Mesothelial cell of epicardium (in vitro differentiated cells): Measurements from ENCODE around the gene SPTY2D1. TPM values are rescaled to one million over a fixed set of nuclear protein-coding genes. Genes with fewer than 3 reads are reported as not detected.
A peak's percentile ranks its signal among the peaks of the same experiment; 100 is the strongest.
"Not testable (repeated sequence)": the region's sequence is repeated elsewhere in the genome, so short reads cannot be mapped to it uniquely, and the experiment has no call there.

Experiments used
- DNase-seq, 2 experiments: peaks; one replicate each; pipeline ENCODE4 v3.0.0; 2021; ENCODE audit warnings: low spot score in 2 of 2; ENCODE audit not compliant: unreplicated experiment in 2 of 2
- H3K27ac Mint-ChIP-seq: 2 replicates; pipeline ENCODE4 v1.8.0; 2021; ENCODE audit warnings: mixed read lengths
- H3K27me3 Mint-ChIP-seq: 2 replicates; pipeline ENCODE4 v1.8.0; 2021; ENCODE audit warnings: low read depth, mixed read lengths
- H3K36me3 Mint-ChIP-seq: 2 replicates; pipeline ENCODE4 v1.8.0; 2021; ENCODE audit warnings: mixed read lengths
- H3K4me1 Mint-ChIP-seq: 2 replicates; pipeline ENCODE4 v1.8.0; 2021; ENCODE audit warnings: mixed read lengths
- H3K4me3 Mint-ChIP-seq: 2 replicates; pipeline ENCODE4 v1.8.0; 2021; ENCODE audit warnings: mild to moderate bottlenecking, moderate library complexity, mixed read lengths
- H3K9me3 Mint-ChIP-seq: 2 replicates; pipeline ENCODE4 v1.8.0; 2021; ENCODE audit warnings: mixed read lengths
- total RNA-seq: library from RNA; stranded (reverse); gene quantifications from 3 replicates; pipeline ENCODE4 v1.2.1, GENCODE V29; 2021
- TF ChIP-seq, protein P1 (sequence below): fragments of 200-600 bp; sonication (generic); IDR thresholded peaks from one replicate; pipeline ENCODE4 v1.5.0; 2021; ENCODE audit warnings: antibody characterized with exemption; ENCODE audit not compliant: unreplicated experiment

Gene SPTY2D1
- total RNA-seq, 1 donor from 2014 or later, result 23.0 TPM

DNA sequence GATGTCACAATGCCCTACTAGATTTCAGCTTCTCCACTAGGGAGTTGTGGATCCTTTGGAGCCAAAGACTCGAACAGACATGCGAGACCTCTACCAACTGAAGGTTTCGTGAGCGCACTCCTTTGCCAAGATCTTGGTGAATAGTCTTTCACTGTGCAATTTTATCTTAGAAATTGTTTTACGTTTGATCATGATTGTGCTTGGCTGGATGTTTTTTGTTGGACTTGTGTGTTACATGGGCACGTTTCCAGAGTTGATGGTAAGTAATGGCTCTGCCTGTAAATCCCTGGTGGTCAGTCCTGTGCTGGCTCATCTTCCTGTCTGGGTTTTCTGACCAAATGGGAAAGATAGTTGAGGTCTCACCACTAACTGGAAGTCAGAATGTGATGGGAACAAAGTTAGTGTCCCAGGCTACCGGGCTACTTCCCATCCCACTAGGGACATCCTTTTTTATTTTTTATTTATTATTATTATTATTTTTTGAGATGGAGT is 34.4 kb downstream of the SPTY2D1 start, which contains the start of gene MISFA:
TSS of gene MISFA (plus strand) at position 51 of the 492 bp plus-strand sequence. CDS start at position 191, 140 bp downstream.
- no peak for DNase-seq
- Mint-ChIP-seq H3K36me3 (peaks cover 13% of the 10 kb centered on the region), H3K4me1 (no peaks in the 10 kb centered on the region), H3K27ac (no peak within 1 kb of the TSS), H3K4me3 (no peak within 1 kb of the TSS), H3K27me3 (no peaks in the 10 kb centered on the region), H3K9me3 (no peaks in the 10 kb centered on the region)
- TF ChIP-seq, protein P1, sequence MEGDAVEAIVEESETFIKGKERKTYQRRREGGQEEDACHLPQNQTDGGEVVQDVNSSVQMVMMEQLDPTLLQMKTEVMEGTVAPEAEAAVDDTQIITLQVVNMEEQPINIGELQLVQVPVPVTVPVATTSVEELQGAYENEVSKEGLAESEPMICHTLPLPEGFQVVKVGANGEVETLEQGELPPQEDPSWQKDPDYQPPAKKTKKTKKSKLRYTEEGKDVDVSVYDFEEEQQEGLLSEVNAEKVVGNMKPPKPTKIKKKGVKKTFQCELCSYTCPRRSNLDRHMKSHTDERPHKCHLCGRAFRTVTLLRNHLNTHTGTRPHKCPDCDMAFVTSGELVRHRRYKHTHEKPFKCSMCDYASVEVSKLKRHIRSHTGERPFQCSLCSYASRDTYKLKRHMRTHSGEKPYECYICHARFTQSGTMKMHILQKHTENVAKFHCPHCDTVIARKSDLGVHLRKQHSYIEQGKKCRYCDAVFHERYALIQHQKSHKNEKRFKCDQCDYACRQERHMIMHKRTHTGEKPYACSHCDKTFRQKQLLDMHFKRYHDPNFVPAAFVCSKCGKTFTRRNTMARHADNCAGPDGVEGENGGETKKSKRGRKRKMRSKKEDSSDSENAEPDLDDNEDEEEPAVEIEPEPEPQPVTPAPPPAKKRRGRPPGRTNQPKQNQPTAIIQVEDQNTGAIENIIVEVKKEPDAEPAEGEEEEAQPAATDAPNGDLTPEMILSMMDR, result no peak

DNA sequence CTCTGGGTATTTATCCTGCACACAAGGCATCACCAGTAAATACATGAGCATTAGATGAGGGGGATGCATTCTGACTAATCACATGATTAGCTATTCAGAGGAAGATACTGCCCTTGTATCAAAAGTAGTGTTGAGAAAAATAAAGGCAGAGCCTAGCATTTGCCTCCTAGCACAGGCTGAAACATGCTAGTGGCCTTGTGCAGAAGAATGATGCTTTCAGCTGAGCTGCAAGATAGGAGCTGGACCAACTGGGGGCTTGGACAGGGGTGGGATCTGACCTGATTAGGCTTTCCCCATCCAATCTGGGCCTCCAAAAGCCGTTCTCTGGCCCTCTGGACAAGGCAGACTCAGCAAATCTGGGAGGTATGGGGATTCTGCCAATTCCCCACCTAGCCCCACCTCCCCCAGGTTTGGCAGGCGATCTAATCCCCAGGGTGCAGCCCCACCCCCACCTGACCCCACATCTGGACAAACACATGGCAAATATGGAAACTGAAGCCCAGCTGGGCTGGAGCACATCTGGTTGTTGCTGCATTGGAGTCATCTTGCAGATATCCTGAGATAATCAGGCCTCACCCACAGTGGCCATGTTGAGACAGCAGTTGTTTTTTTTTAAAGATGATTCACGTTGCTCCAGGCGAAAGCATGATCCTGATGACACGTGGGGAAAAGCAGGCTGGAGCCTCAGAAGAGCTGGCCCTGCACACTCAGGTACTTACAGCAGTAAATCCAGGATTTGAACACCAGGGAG is 39.0 kb downstream of the SPTY2D1 start:
- Mint-ChIP-seq H3K27me3 (no peaks in the 10 kb centered on the region), H3K9me3 (no peaks in the 10 kb centered on the region), H3K27ac (no peak overlapping the region), H3K4me3 (no peak overlapping the region), H3K4me1 (peaks cover 10% of the 10 kb centered on the region), H3K36me3 (peaks cover 15% of the 10 kb centered on the region)
- TF ChIP-seq, protein P1, result no peak
- no peak for DNase-seq

DNA sequence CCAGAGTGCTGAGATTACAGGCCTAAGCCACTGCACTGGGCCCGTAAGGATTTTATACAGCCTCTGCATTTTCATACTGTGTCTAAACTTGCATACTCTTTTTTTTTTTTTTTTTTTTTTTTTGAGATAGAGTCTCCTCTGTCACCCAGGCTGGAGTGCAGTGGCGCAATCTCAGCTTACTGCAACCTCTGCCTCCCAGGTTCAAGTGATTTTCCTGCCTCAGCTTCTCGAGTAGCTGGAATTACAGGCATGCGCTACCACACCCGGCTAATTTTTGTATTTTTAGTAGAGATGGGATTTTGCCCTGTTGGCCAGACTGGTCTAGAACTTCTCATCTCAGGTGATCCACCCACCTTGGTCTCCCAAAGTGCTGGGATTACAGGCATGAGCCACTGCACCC is 40.1 kb downstream of the SPTY2D1 start:
- not testable (repeated sequence) for H3K9me3 Mint-ChIP-seq, H3K4me3 Mint-ChIP-seq, H3K27ac Mint-ChIP-seq, H3K27me3 Mint-ChIP-seq, DNase-seq, H3K4me1 Mint-ChIP-seq
- H3K36me3 Mint-ChIP-seq, result peaks cover 15% of the 10 kb centered on the region

DNA sequence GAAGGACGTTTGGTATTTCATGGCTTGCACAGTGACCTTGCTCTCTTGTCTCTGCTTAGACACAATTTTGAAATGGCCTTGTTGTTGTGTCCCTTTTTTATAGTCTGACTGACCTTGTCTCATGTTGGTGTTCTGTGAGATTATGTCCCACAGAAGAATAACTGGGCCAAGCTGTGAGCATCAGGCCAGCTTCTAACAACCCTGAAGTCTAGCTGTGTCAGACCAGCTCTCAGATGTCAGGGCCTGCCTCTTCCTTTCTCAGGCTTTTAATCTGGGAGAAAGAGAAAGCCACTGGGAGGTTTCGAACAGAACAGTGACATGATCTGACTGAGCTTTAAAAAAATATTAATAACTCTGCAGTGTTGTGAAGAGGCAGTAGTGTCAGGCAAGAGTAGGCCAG is 43.6 kb downstream of the SPTY2D1 start:
- Mint-ChIP-seq H3K27me3 (no peaks in the 10 kb centered on the region), H3K4me3 (no peak overlapping the region)

GRCh38 chr11:18588297-18589252 is 45.6 kb downstream of the SPTY2D1 start, which contains the start of gene UEVLD:
TSS of gene UEVLD (minus strand) at chr11:18588734. CDS start at chr11:18588654, 80 bp downstream.
- Mint-ChIP-seq H3K36me3 (no peaks in the 10 kb centered on the region), H3K27me3 (no peaks in the 10 kb centered on the region), H3K4me1 (peaks cover 10% of the 10 kb centered on the region), H3K9me3 (no peaks in the 10 kb centered on the region), H3K4me3 (no peak within 1 kb of the TSS), H3K27ac (no peak within 1 kb of the TSS)
- DNase-seq, result peak; percentile 78 to 92
- TF ChIP-seq, protein P1, result no peak

More for the DNA sequence above, 43.6 kb downstream of the SPTY2D1 start:
- Mint-ChIP-seq H3K36me3 (peaks cover 1% of the 10 kb centered on the region), H3K9me3 (no peaks in the 10 kb centered on the region), H3K27ac (peak overlapping the region; percentile 1), H3K4me1 (peaks cover 10% of the 10 kb centered on the region)
- no peak for DNase-seq
- TF ChIP-seq, protein P1, result no peak
